HEK293T (cell line): ENCODE measurements around the gene APOBEC3H.
"Not testable (repeated sequence)": the region's sequence is repeated elsewhere in the genome, so short reads cannot be mapped to it uniquely, and the experiment has no call there.

Experiments
- CTBP1 ChIP-seq: fragments of 450-650 bp; IDR thresholded peaks from 2 replicates; pipeline ENCODE4 v1.6.1; 2016; ENCODE audit warnings: borderline replicate concordance
- FOXM1 ChIP-seq: fragments of 450-650 bp; IDR thresholded peaks from 2 replicates; pipeline ENCODE4 v1.6.1; 2017; ENCODE audit warnings: mild to moderate bottlenecking, borderline replicate concordance
- L3MBTL2 ChIP-seq: fragments of 450-650 bp; conservative IDR thresholded peaks from 2 replicates; pipeline ENCODE4 v1.6.1; 2016; ENCODE audit warnings: mild to moderate bottlenecking
- LEF1 ChIP-seq: fragments of 450-650 bp; IDR thresholded peaks from 2 replicates; pipeline ENCODE4 v1.6.1; 2017; ENCODE audit warnings: mild to moderate bottlenecking, borderline replicate concordance
- SP1 ChIP-seq: fragments of 450-650 bp; IDR thresholded peaks from 2 replicates; pipeline ENCODE4 v1.6.1; 2017
- SUZ12 ChIP-seq: fragments of 450-650 bp; IDR thresholded peaks from 2 replicates; pipeline ENCODE4 v1.6.1; 2016; ENCODE audit warnings: mild to moderate bottlenecking

DNA sequence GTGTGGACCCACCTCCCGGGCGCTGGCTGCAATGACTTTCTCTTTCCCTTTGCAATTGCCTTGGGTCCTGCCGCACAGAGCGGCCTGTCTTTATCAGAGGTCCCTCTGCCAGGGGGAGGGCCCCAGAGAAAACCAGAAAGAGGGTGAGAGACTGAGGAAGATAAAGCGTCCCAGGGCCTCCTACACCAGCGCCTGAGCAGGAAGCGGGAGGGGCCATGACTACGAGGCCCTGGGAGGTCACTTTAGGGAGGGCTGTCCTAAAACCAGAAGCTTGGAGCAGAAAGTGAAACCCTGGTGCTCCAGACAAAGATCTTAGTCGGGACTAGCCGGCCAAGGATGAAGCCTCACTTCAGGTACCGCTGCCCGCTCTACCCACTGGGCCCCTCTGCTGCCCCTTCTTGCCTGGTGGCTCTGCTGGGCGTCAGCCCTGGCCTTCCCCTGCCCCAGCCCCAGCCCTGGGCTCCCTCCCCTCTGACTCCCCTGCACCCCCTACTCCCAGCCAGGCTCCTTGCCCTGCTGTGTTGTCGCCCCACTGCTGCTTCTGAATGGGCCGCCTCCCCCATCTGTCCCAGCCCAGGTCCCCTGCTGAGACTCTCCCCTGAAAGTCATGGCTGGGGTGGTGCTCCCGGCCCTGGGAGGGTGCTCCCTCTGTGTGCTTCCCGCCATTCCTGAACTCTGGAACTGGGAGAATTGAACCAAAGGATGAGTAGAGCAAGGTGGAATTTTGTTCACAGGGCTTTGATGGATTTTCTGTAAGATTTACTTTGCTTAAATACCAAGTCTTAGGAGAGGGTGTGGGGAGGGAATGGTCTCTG lies 19.8 kb upstream of the APOBEC3H start, which contains the start of gene APOBEC3G:
- not testable (repeated sequence) for TF ChIP-seq FOXM1, SUZ12, LEF1, SP1, CTBP1, L3MBTL2
